Esophagus squamous epithelium (tissue), 4 donors: ENCODE data around the gene SLC1A7.

Experiments
- POLR2A ChIP-seq, 4 donors: fragments of 450-650 bp; IDR thresholded peaks; one replicate each; pipeline ENCODE4 v1.6.1; 2017; ENCODE audit warnings: antibody characterized with exemption in 4 of 4, mild to moderate bottlenecking in 4 of 4, moderate library complexity in 3 of 4
- TF ChIP-seq, protein P1 (sequence below), 6 experiments: fragments of 450-650 bp in 4 of 6; fragments of 200-600 bp in 2 of 6; sonication (generic) in 2 of 6; IDR thresholded peaks; one replicate each; pipeline ENCODE4 v1.5.1; 2016 to 2019; ENCODE audit warnings: antibody characterized with exemption in 6 of 6, mild to moderate bottlenecking in 4 of 6, moderate library complexity in 4 of 6

DNA sequence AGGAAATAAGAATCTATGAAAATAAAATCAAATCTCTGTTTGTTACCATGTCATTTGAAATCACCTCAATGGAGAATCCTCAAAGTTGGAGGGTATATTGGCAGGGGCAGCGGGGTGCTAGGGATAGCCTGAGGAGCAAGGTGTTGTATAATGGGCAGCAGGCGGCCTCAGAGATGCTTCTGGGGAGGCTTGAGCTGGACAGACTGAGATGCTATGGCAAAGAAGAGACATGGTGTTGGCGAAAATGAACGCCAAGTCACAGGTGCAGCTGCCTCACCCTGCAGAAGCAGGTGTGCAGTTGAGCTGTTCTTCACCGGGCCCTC, 3.1 kb upstream of the SLC1A7 start:
- TF ChIP-seq, protein P1, sequence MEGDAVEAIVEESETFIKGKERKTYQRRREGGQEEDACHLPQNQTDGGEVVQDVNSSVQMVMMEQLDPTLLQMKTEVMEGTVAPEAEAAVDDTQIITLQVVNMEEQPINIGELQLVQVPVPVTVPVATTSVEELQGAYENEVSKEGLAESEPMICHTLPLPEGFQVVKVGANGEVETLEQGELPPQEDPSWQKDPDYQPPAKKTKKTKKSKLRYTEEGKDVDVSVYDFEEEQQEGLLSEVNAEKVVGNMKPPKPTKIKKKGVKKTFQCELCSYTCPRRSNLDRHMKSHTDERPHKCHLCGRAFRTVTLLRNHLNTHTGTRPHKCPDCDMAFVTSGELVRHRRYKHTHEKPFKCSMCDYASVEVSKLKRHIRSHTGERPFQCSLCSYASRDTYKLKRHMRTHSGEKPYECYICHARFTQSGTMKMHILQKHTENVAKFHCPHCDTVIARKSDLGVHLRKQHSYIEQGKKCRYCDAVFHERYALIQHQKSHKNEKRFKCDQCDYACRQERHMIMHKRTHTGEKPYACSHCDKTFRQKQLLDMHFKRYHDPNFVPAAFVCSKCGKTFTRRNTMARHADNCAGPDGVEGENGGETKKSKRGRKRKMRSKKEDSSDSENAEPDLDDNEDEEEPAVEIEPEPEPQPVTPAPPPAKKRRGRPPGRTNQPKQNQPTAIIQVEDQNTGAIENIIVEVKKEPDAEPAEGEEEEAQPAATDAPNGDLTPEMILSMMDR (IDR thresholded peaks at IDR 0.05) = no peak
- TF ChIP-seq POLR2A (IDR thresholded peaks at IDR 0.05) = no peak
